GM21367 (cell line): ENCODE measurements around the gene ST6GAL1.

ENCODE experiments used
- ATAC-seq: cut with Tn5 transposase; IDR thresholded peaks from one replicate; pipeline ENCODE4 v1.9.1; 2021; ENCODE audit not compliant: unreplicated experiment

The ST6GAL1 gene

GRCh38 chr3:187103251-187103650 is 172.9 kb downstream of the ST6GAL1 start:
- ATAC-seq, result no peak

- no peak for ATAC-seq
These were observed 174.0 kb downstream of the ST6GAL1 start for GRCh38 chr3:187104342-187104741.

- no peak for ATAC-seq
These were observed 174.6 kb downstream of the ST6GAL1 start for GRCh38 chr3:187104933-187105332.

GRCh38 chr3:187105700-187106099 is 175.4 kb downstream of the ST6GAL1 start:
- no peak for ATAC-seq

GRCh38 chr3:187107989-187108388 is 177.7 kb downstream of the ST6GAL1 start:
- no peak for ATAC-seq

GRCh38 chr3:187110156-187110555 is 179.8 kb downstream of the ST6GAL1 start:
- no peak for ATAC-seq

- no peak for ATAC-seq
These were observed 182.8 kb downstream of the ST6GAL1 start for GRCh38 chr3:187112934-187113793.

- ATAC-seq, result no peak
These were observed 184.2 kb downstream of the ST6GAL1 start for GRCh38 chr3:187114511-187114910.

- ATAC-seq, result no peak
These were observed 190.0 kb downstream of the ST6GAL1 start for GRCh38 chr3:187120326-187120725.

GRCh38 chr3:187122261-187122660 is 191.9 kb downstream of the ST6GAL1 start:
- no peak for ATAC-seq

GRCh38 chr3:187125319-187126031 is 195.1 kb downstream of the ST6GAL1 start:
- peak; percentile 52 for ATAC-seq
